AG20443 (cell line): Measurements from ENCODE around the gene OCLN.
"Not testable (repeated sequence)": the region's sequence is repeated elsewhere in the genome, so short reads cannot be mapped to it uniquely, and the experiment has no call there.

Experiments
- DNase-seq: peaks from one replicate; pipeline ENCODE4 v3.0.0; 2012; ENCODE audit warnings: low spot score, mixed read lengths

The OCLN gene

GRCh38 chr5:69491838-69492390, 676 bp upstream of the OCLN start:
- DNase-seq = no peak

- DNase-seq = peak; percentile 40
Measured at GRCh38 chr5:69492923-69493395, 369 bp downstream of the OCLN start.

GRCh38 chr5:69493396-69494133, 975 bp downstream of the OCLN start:
- peak; percentile 60 for DNase-seq

GRCh38 chr5:69494452-69494851, 1.9 kb downstream of the OCLN start:
- no peak for DNase-seq

GRCh38 chr5:69497006-69497520, 4.5 kb downstream of the OCLN start:
- no peak for DNase-seq

- no peak for DNase-seq
Measured at GRCh38 chr5:69498384-69498783, 5.8 kb downstream of the OCLN start.

GRCh38 chr5:69502367-69502766, 9.8 kb downstream of the OCLN start:
- DNase-seq = no peak

GRCh38 chr5:69502767-69503488, 10.3 kb downstream of the OCLN start:
- peak; percentile 18 for DNase-seq

- DNase-seq = no peak
Measured at GRCh38 chr5:69504036-69504435, 11.4 kb downstream of the OCLN start.

- no peak for DNase-seq
Measured at GRCh38 chr5:69505306-69505705, 12.7 kb downstream of the OCLN start.

- no peak for DNase-seq
Measured at GRCh38 chr5:69509212-69509611, 16.6 kb downstream of the OCLN start.

- DNase-seq = no peak
Measured at GRCh38 chr5:69510694-69511093, 18.1 kb downstream of the OCLN start.

- DNase-seq = peak; percentile 18
Measured at GRCh38 chr5:69512740-69513260, 20.2 kb downstream of the OCLN start.

- DNase-seq = not testable (repeated sequence)
Measured at GRCh38 chr5:69515570-69515969, 23.0 kb downstream of the OCLN start.

- DNase-seq = no peak
Measured at GRCh38 chr5:69516769-69517168, 24.2 kb downstream of the OCLN start.

GRCh38 chr5:69517763-69518212, 25.2 kb downstream of the OCLN start:
- no peak for DNase-seq

GRCh38 chr5:69519285-69519684, 26.7 kb downstream of the OCLN start:
- no peak for DNase-seq

GRCh38 chr5:69522035-69522434, 29.4 kb downstream of the OCLN start:
- no peak for DNase-seq

GRCh38 chr5:69525490-69525889, 32.9 kb downstream of the OCLN start:
- no peak for DNase-seq

- no peak for DNase-seq
Measured at GRCh38 chr5:69526660-69527059, 34.1 kb downstream of the OCLN start.

GRCh38 chr5:69527128-69527770, 34.7 kb downstream of the OCLN start:
- no peak for DNase-seq

- DNase-seq = no peak
Measured at GRCh38 chr5:69528035-69528434, 35.4 kb downstream of the OCLN start.
